HEK293 (cell line): ENCODE measurements around the gene MGMT.

Experiments used
- CTCF ChIP-seq: fragments of 450-650 bp; formaldehyde crosslinking; IDR thresholded peaks from 2 replicates; pipeline ENCODE4 v1.5.1; 2016; ENCODE audit warnings: missing biosample characterization, missing genetic modification characterization
- ELK4 ChIP-seq: IDR thresholded peaks from 2 replicates; pipeline ENCODE4 v1.6.1; 2011; ENCODE audit warnings: mild to moderate bottlenecking, low read depth, low read length, borderline replicate concordance
- HIC1 ChIP-seq: fragments of 450-650 bp; formaldehyde crosslinking; IDR thresholded peaks from 2 replicates; pipeline ENCODE4 v1.5.1; 2016; ENCODE audit warnings: missing biosample characterization, missing genetic modification characterization
- PATZ1 ChIP-seq: fragments of 450-650 bp; formaldehyde crosslinking; IDR thresholded peaks from 2 replicates; pipeline ENCODE4 v1.5.1; 2016; ENCODE audit warnings: missing biosample characterization, missing genetic modification characterization
- SETDB1 ChIP-seq: IDR thresholded peaks from one replicate; pipeline ENCODE4 v1.6.1; 2017; ENCODE audit warnings: mild to moderate bottlenecking, low read length, moderate library complexity, mixed read lengths; ENCODE audit not compliant: insufficient read length
- SP7 ChIP-seq: fragments of 450-650 bp; formaldehyde crosslinking; IDR thresholded peaks from 2 replicates; pipeline ENCODE4 v1.5.1; 2016; ENCODE audit warnings: missing biosample characterization, missing genetic modification characterization
- TRIM28 ChIP-seq: IDR thresholded peaks from 2 replicates; pipeline ENCODE4 v1.6.1; 2011; ENCODE audit warnings: low read length, control low read depth, borderline replicate concordance
- ZBTB8A ChIP-seq: fragments of 450-650 bp; formaldehyde crosslinking; IDR thresholded peaks from 2 replicates; pipeline ENCODE4 v1.5.1; 2016; ENCODE audit warnings: missing biosample characterization, missing genetic modification characterization
- ZFP3 ChIP-seq: fragments of 450-650 bp; formaldehyde crosslinking; IDR thresholded peaks from 2 replicates; pipeline ENCODE4 v1.5.1; 2016; ENCODE audit warnings: low read depth, missing biosample characterization, missing genetic modification characterization
- ZNF48 ChIP-seq: fragments of 450-650 bp; formaldehyde crosslinking; IDR thresholded peaks from 2 replicates; pipeline ENCODE4 v1.5.1; 2016; ENCODE audit warnings: missing biosample characterization, missing genetic modification characterization
- ZNF530 ChIP-seq: fragments of 450-650 bp; formaldehyde crosslinking; IDR thresholded peaks from 2 replicates; pipeline ENCODE4 v1.5.1; 2016; ENCODE audit warnings: low read depth, missing biosample characterization, missing genetic modification characterization
- ZNF654 ChIP-seq: fragments of 450-650 bp; formaldehyde crosslinking; IDR thresholded peaks from 2 replicates; pipeline ENCODE4 v1.5.1; 2016; ENCODE audit warnings: low read depth, missing biosample characterization, missing genetic modification characterization

- no peak for TF ChIP-seq SP7 (tag by site-specific recombination)
- no peak for TF ChIP-seq HIC1 (tag by site-specific recombination)
- no peak for TF ChIP-seq ZNF48 (tag by site-specific recombination)
- no peak for TF ChIP-seq CTCF (tag by site-specific recombination)
- TF ChIP-seq ZNF530 (tag by site-specific recombination), result no peak
- no peak for TF ChIP-seq ELK4
- no peak for TF ChIP-seq SETDB1
- no peak for TF ChIP-seq ZNF654
- no peak for TF ChIP-seq TRIM28
- TF ChIP-seq ZFP3 (tag by site-specific recombination), result no peak
- no peak for TF ChIP-seq PATZ1 (tag by site-specific recombination)
- no peak for TF ChIP-seq ZBTB8A (tag by site-specific recombination)
Measured at GRCh38 chr10:129780198-129780597, 313.2 kb downstream of the MGMT start.
